NCI-H510A treated with DMSO at 0.1 percent for 48 hours (cell line): Measurements from ENCODE around the gene ATP5F1D.

Source experiments
- DNase-seq: peaks from one replicate; lab custom pipeline; 2025; lab: John Stamatoyannopoulos, UW

The ATP5F1D gene

GRCh38 chr19:1220976-1221903, 20.3 kb upstream of the ATP5F1D start:
- no peak for DNase-seq

DNA sequence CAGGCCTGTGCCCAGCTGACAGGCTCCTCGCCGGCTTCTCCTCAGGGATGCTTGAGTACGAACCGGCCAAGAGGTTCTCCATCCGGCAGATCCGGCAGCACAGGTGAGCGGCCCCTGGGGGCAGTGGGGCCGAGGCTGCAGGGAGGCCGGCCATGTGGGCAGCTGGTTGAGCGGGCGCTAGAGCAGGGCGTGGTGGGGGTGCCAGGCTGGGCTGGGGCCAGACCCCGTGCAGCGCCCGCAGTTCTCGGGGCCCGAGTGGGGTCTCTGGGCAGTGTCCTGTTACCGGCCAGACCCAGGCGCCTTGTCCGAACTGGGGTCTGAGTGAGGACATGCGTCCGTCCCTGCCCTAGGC, 19.7 kb upstream of the ATP5F1D start:
- no peak for DNase-seq

- no peak for DNase-seq
Observed at GRCh38 chr19:1222394-1222793, 19.2 kb upstream of the ATP5F1D start.

GRCh38 chr19:1223018-1223855, 18.3 kb upstream of the ATP5F1D start:
- no peak for DNase-seq

GRCh38 chr19:1224047-1224825, 17.3 kb upstream of the ATP5F1D start:
- DNase-seq, result no peak

DNA sequence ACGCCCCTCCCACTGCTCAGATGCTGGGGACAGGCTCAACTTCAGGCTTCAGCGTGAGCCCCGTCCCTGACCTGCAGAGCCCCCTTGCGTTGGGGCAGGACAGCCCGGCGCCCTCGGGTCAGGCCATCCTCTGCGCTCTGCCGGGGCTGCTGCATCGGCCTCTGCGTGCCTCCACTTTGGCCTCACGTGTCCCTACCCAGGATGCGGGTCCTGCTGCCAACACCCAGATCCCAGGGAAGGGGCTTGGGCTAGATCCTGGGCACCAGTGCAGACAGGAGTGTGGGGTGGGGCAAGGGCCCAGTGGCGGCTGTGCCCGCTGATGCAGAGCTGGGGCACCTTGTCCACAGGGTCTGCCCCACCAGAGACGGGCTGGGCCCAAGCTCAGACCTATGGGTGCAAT, 16.7 kb upstream of the ATP5F1D start:
- DNase-seq, result no peak

DNA sequence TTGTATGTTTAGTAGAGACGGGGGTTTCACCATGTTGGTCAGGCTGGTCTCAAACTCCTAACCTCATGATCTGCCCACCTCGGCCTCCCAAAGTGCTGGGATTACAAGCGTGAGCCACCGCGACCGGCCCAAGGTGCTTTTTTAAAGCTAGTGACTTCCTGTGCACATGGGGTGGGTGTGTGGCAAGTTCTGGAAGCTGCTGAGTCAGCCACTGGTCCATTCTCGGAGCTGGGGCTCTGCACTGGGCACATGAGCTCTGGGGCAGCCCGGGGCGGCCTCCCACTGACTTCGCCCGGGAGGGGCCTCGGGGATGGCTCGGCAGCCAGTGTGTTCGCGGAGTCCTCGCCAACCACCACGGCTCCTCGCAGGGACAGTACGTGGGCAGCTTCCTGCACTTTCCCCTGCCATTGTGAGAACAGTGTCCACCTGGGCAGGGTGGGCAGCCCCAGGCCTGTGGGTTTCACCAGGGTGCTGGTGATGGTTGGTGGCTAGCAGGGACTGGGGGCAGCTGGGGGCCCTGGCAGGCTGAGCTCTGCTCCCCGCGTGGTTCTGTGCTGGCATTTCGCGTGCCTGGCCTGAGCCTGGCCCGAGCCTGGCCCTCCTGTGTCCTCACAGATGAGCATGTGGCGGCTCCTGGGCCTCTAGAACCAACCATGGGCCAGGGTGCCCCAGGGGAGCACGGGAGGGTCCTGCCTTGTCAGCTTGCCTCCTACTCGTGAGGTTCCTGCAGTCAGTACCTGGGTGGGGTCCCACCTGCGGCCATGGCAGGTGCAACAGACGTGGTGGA, 15.9 kb upstream of the ATP5F1D start:
- no peak for DNase-seq

DNA sequence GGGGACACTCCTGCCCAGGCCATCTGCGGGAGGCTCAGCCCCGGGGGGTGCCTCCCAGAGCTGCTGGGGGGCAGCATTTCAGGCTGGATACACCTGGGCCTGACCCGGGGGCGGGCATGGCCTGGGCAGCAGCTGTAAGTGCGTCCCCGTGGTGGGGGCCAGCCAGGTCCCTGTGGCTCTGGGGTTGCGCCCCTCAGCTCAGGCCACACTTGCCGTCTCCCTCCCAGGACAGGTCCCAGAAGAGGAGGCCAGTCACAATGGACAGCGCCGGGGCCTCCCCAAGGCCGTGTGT, 15.4 kb upstream of the ATP5F1D start:
- DNase-seq, result no peak

- DNase-seq, result no peak
Observed at GRCh38 chr19:1226522-1227303, 14.8 kb upstream of the ATP5F1D start.

- no peak for DNase-seq
Observed at GRCh38 chr19:1227304-1228054, 14.1 kb upstream of the ATP5F1D start.

GRCh38 chr19:1228161-1228957, 13.2 kb upstream of the ATP5F1D start:
- no peak for DNase-seq

DNA sequence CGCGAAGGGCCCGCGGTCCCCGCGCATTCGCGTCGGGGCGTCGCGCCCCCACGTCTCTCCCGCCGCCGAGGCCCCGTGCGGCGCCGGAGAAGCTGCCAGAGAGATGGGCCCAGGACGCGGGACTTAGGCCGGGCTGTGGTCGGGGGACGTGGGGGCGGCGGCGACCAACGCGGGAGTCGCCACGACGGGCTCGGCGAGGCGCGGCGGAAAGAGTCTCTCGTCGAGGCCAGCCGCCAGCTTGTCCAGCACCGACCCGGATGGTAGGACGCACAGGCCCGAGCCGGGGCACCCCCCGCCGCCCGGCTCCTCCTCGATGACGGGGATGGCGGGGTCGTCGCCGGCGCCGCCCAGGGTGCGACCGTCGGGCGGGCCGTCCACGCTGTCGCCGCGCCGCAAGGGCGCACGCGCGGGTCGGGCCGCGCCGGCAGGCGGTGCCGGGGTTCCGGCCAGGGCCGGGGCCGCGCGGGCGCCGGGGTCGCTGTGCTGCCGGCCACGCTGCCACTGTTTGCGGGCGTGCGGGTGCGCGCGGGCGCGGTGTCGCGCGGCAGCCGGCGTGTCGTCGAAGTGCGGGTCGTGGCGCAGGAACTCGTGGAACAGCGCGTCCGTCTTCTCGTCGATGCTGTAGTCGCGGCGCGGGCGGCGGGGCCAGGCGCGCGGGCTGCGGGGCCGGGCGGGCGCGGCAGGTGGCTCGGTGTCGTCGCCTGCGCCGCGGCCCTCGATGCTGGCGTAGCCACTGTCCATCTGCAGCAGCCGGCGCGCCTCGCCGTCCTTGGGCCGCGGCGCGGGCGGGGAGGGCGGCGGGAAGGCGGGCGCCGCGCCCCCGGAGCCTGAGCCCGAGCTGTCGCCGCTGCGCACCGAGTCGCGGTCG, 12.3 kb upstream of the ATP5F1D start:
- no peak for DNase-seq

DNA sequence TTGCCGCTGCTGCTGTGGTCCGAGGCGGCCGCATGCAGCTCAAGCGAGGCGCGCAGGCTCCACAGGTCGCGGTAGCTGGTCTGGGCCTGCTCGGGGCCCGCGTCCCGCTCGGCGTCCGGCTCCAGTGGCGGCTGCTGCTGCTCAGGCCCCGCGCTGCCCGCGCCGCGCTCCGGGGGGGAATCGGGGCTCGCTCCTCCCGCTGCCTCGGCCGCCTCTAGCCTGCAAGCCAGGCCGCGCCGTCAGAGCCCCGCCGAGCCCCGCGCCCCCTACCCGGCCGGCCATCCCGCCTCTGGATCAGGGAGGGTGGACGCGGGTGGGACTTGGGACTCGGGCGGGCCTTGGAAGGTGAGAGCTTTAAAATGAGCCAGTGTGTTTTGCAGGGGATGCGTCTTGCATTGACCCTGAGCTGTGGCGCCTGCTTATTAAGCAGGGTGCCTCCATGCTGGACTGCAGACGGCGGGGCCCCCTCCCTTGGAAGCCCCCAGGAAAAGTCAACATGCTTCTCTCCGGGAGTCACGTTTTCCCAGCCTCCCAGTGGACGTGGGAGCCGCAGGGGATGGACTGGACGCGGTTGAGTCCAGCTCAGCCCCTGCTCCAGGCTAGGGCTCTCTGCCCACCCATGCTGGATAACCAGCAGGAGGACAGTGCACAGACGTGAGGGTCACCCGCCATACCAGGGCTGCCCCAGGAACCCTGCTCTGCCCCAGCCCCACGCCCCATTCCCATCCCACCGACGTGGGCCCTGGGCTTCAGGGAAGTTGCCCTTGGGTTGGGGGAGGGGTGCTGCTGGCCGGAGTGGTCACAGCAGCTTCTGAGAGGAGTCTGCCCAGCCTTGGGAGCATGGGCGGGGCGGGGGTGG, 11.4 kb upstream of the ATP5F1D start:
- DNase-seq, result no peak

- DNase-seq, result no peak
Observed at GRCh38 chr19:1230783-1231489, 10.6 kb upstream of the ATP5F1D start.

DNA sequence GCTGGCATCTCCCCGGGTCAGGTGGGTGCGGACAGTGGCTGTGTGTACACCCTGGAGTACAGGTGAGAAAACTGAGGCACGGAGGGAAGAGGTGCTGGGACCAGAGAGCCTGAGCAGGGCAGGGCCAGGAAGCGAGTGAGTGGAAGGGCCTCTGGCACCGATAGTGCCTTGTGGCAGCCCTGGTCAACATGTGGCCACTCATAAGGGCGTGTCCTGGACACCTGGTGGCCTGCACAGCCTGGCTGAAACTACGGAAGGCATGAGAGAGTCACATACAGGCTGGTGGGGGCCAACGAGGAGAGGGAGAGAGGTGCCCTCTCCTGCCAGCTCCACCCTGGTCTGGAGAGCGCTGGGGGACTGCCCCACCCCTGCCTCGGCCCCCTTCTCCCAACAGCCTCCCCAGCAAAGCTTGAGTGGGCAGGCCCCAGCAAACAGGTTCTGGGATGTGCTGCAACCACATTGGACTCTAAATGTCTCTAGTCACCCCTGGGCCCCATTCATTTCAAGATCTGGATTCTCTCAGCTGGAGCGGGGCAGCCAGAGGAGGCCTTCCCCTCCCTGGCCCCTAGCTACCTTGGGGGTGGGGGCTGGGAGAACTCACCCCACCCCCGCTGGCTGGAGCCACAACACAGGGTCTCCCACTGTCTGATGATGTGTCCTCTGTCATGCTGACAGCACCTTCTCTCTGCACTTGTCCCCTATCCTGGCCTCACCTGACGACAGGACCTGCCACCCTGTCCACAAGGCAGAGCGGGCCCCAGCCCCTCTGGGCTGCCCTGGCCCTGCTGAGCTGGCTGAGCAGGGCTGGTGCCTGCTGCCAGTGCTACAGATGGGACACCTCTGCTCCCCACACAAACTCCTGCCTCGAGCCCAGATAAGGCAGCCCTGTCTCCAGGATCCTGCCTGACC, 9.6 kb upstream of the ATP5F1D start:
- DNase-seq, result no peak

- no peak for DNase-seq
Observed at GRCh38 chr19:1232652-1233072, 8.9 kb upstream of the ATP5F1D start.
